Measurements from ENCODE around the gene PARM1.

The PARM1 gene

DNA sequence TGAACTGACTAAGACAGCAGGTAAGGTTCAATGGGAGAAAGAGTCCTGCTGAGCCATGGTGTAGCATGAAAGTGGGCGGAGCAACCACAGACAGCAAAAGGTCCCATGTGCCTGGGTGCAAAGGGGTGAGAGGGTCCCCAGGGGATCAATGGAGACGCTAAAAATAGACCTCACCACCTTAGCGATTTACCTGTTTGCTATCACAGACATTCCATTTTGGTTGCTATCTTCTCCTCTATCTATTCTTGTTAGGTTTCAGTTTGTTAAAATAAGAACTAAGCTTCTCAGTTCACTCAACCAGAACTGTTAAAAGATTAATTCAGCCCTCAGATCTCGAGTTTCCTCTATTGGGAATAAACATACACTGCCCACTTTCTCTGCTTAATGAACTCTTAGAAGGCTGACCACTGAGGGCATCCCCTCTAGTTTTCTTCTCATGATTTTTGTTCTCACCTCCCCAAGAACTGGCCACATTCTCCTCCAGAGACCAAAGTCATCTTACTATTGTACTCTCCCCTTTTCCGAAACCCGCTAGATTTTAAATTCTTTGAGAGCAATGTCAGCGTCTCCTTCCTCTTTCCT lies 136.7 kb downstream of the PARM1 start:
- DNase-seq (ENCODE audit: low read depth in 1 of 2, low spot score in 1 of 2): no peak

DNA sequence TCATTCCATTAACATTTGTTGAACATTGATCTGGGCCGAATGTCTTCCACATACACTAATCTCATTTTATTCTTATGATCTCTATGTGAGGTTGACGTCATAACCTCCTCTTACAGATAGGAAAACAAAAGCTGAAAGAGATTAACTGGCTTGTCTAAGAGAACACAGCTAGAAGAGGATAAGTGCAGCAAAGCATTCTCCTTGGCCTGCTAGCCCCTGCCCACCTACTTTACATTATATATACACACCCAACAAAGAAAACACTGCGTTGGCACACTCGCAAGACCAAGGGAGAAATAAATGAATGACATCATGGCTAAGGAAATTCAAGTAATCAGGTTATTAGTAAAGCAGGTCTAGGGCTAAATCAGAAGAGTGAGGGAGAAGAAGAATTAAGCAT lies 138.4 kb downstream of the PARM1 start:
- no peak for DNase-seq (ENCODE audit: low read depth in 1 of 2, low spot score in 1 of 2)

DNA sequence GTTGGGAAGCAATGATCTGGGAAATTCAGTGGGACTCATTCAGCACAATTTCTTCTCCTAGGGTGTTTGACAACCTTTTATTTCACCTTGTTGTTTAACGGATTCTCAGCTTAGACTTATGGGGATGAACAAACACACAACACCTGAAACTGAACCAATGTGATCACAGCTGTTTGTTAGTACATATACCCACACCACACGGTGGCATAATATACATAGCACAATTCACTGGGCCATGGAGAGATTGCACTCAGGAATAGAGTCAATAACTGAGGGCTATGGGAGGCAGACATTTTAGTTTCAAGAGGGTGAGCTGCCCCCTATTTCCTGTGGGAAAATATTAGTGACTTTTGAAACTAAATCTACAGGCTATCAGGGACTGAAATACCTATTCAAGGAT lies 148.0 kb downstream of the PARM1 start:
- no peak for DNase-seq (ENCODE audit: low read depth in 1 of 2, low spot score in 1 of 2)

GRCh38 chr4:75081561-75081960 lies 148.6 kb downstream of the PARM1 start:
- no peak for DNase-seq (ENCODE audit: low read depth in 1 of 2, low spot score in 1 of 2)

DNA sequence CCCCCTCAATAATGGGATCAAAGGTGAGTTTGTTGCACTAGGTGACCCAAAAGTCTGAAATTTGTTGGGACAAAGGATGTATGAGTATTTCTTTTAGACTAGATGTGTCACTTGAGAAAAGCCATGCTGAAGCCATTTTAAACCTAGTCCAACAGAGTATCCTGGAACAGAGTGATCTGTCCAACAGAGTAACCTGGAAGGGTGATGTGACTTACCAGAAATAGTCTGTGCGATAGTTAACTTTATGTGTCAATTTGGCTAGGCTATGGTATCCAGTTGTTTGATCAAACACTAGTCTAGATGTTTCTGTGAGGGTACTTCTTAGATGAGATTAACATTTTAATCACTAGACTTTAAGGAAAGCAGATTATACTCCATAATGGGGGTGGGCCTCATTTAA lies 154.5 kb downstream of the PARM1 start:
- DNase-seq (ENCODE audit: low read depth in 1 of 2, low spot score in 1 of 2): no peak

GRCh38 chr4:75087865-75088264 lies 154.9 kb downstream of the PARM1 start:
- DNase-seq (ENCODE audit: low read depth in 1 of 2, low spot score in 1 of 2): no peak

DNA sequence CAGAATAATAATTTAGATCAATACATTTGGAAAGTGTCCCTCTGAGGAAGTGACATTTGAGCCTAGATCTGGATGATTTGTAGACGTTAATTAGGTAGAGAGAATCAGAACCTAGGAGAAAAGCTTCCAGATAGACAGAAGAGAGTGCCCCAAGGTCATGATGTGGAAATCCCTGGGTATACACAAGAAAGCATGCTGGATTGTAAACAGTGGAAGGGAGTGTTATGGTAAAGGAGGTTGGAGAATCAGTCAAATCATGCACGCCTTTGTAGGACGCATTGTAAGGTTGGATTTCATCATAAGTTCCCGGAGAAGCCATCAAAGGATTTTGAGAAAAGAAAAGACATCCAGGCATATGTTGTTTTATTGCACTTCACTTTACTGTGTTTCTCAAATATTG lies 156.3 kb downstream of the PARM1 start:
- no peak for DNase-seq (ENCODE audit: low read depth in 1 of 2, low spot score in 1 of 2)

DNA sequence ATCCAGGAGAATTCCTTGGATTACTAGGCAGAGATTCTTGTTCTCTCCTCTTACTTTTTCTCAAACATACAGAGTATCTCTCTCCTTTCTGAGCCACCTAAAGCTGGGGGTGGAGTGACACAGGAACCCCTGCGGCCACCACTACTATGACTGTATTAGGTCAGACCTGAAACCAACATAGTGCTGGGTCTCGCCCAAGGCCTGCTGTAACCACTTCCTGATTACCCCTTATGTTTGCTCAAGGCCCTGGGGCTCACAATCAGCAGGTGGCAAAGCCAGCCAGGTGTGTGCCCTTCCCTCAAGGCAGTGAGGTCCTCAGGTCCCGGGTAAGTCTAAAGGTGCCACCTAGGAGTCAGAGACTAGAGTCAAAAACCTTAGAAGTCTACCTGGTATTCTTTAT lies 166.4 kb downstream of the PARM1 start:
- no peak for DNase-seq (ENCODE audit: low read depth in 1 of 2, low spot score in 1 of 2)

All from activated CD4-positive, alpha-beta T cell treated with anti-CD3 and anti-CD28 coated beads, Interleukin-2, amount 50 U/mL, for 24 hours (primary cell).